Ureter (tissue), 1 donor: Measurements from ENCODE around the gene PRRC2A. TPM values are rescaled to one million over a fixed set of nuclear protein-coding genes. Genes with fewer than 3 reads are reported as not detected.

Source experiments
- DNase-seq: peaks from one replicate; pipeline ENCODE4 v3.0.0-alpha.2; 2020; ENCODE audit warnings: low spot score
- total RNA-seq: library from RNA; stranded (reverse); gene quantifications from one replicate; pipeline ENCODE4 v1.2.4, GENCODE V29; 2023
- donor health status: DM: yes; HTN: yes; CAD: no.

PRRC2A gene
- total RNA-seq, 1 donor from 2014 or later, result 186 TPM

DNA sequence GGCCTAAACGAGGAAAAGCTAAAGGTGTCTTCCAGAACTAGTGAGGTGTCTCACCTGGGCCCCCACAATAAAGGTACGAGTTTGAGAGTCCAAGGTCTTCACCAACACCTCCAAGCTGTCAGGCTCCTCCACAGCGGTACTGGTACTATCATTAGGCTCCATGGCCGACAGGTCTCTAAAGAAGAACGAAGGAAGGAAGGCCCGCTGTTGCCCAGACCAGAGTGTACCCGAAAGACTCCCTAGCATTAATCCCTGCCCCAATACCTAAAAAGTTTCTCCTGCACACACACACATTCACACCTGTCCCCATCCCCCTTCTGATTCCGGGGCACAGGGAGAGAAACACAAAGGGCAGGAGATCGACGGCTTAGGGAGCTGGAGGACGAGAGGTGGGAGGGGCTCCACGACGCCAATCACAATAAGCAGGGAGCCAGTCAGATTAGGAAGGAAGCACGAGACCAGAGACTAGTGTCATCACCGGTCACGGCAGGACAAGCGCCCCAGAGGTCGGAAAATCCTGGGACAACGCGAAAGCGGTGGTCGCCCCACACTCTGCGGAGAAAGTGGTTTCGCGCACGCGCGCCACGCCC is 31.2 kb downstream of the PRRC2A start:
- DNase-seq, result peak; percentile 81

DNA sequence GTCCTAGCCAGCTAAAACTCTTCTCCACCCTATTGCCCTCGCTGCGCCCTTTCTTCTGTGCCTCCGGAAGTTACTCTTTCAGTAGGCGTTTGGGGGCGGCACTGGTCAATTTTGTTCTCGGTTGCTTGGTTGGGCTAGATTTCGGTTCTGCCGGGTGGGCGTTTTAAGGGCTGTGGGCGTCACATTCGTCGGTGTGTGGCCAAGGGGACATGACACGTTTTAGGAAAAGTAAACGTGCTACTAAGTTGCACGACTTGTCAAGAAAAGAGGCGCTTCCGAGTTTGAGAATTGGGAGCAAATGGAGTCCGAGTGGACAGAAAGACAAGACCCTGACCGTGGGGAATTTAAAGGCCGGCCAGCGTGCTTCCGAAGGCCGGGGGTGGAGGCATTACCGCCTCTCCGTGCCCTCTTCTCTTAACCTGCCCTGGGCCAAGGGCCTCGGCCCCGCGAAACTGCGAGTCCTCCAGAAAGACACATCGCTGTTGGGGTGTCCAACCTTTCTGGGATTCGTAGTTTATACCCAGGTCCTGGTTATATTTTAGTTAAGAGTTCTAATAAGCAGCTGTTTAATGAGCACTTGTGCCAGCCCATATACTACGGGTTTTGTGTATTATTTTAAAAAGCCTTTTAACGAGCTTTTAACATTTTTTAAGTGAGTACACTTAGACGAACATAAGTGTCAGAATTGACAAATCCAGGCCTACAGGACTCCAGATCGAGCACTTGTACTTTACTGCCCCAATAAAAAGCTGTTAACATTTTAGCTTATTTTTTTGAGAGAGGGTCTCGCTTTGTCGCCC is 32.6 kb downstream of the PRRC2A start:
- peak; percentile 90 for DNase-seq

DNA sequence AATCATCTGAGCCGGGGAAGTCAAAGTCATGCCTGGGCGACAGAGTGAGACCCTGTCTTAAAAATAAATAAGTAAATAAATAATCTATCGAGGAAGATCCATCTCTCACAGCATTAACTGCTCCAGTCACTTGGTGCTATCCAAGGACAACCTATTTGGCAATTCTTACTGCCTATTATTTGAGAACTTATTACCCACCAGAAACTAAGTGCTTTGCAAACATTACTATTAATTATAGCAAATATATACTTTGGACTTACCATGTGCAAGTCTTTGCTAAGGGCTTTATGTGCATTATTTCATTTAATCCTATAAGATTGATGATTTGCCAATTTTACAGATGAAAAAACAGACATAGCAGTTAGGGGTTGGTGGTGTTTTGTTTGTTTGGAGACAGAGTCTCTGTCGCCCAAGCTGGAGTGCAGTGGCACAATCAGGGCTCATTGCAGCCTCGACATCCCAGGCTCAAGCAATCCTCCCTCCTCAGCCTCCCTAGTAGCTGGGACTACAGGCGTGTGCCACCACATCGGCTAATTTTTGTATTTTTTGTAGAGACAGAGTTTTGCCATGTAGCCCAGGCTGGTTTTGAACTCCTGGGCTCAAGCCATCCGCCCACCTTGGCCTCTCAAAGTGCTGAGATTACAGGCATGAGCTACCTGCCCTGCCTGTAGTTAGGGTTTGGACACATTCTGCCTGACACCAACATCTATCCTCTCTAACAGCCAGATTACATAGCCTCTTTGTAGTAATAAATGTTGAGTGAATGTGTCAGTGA is 34.2 kb downstream of the PRRC2A start:
- no peak for DNase-seq

DNA sequence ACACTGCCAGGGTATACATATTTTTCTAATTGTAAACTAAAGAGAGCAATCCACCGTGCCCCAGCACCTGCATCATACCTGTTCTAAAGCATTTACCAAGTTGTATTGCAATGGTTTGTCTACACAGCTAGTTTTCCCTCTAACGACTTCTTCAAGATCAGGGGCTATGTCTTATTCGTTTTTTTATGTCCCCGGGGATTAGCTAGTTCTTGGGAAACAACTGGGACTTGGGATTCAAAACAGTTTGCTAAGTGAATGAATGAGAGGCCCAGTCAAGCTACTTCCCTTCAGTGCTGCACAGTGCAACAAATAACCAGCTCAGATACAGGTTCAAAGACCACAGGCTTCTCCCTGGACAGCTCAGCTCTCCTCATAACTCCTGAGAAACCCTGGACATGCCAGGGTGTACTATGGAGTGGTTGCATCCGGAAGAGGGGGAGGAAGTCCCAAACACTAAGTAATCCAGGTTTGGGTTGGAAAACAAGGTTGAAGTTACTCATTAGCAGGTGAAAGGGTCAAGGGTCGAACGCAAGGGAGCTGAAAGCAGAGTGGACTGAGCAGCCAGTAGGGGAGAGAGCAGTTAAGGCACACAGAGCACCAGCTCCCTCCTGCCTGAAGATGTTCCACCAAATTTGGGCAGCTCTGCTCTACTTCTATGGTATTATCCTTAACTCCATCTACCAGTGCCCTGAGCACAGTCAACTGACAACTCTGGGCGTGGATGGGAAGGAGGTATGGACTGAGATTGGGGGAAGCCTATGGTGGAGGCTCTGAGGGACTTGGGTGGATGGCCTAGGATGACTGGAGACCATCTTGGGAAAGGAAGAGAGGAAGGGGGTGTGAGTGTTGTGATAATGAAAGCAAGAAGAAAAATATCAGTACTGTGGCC is 35.1 kb downstream of the PRRC2A start, which contains the start of gene APOM:
TSS of gene APOM (plus strand) at position 546 of the 889 bp plus-strand sequence. CDS start at position 619, 73 bp downstream.
- DNase-seq, result no peak

DNA sequence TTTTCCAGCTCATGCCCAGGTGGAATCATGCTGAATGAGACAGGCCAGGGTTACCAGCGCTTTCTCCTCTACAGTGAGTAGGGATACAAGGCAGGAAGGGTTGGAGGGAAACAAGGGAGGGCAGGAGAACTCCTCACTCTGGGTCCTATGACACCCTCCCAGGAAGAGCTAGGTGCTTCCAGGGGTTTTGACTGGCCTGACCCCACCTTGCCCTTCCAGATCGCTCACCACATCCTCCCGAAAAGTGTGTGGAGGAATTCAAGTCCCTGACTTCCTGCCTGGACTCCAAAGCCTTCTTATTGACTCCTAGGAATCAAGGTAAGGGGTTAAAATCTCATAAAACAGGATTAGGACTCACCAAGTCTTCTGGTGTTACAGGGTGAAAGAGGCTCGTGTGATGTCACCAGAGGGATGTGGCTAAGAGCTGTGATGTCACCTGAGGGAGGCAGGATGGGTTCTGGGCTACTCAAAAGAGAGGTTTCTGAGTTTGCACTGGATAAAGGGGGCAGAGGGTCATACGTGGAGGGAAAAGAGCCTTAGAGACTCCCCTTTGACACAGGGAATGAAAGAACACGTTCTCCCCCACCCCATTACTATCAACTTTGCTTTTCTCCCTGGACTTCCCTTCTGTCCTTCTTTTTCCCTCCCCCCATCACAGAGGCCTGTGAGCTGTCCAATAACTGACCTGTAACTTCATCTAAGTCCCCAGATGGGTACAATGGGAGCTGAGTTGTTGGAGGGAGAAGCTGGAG is 37.1 kb downstream of the PRRC2A start:
- no peak for DNase-seq

DNA sequence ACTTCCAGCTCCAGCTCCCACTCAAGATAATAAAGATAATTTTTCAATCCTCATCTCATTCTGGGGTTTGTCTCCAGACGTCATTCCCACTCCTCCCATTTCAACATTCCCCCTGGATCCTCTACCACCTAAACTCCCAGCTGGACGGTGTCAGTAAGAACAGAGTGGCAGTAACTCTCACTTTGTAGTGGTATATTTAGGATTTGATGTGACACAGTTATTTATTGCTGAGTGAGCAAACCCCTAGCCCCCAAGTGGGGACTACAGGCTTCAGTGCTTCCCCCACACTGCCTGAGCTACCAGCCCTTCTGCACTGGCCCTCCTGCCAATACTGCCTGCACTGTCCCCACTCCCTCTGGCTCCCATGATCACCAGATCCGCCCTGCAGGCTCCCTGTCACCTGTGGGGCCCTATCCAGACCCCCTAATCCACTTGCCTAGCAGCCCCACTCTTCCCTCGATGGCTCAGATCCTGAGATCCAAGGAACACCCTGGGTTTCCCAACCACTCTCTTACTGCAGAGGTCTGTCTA is 37.7 kb downstream of the PRRC2A start:
- no peak for DNase-seq

DNA sequence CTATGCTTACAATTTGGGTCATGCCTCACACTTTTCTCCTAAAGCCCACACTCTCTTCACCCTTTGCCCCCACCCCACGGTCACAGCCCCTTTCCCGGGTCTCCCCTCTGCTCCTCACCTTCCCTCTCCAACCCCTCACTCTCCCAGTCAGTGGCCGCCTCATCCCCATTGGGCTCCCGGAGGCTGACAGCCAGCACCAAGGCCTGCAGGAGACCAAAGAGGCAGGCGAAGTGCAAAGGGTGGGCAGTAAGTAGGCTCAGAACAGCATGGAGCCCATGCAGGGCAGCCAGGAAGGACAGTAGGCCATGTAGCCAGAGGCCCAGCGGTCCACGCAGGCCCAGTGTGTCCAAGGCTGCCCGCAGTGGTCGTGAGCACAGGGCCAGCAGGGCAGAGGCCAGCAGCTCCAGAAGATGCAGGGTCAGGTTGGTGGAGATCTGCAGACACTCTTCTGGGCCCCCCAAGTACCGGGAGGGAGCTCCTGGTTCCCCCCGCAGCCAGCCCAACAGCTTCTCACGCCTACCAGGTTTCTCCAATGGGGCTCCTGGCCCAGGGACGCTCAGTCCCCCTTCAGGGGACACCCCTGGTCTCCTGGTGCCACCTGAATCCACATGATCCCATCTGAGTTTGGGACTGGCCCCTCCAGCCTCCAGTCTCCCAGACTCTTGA is 38.6 kb downstream of the PRRC2A start:
- DNase-seq, result no peak

DNA sequence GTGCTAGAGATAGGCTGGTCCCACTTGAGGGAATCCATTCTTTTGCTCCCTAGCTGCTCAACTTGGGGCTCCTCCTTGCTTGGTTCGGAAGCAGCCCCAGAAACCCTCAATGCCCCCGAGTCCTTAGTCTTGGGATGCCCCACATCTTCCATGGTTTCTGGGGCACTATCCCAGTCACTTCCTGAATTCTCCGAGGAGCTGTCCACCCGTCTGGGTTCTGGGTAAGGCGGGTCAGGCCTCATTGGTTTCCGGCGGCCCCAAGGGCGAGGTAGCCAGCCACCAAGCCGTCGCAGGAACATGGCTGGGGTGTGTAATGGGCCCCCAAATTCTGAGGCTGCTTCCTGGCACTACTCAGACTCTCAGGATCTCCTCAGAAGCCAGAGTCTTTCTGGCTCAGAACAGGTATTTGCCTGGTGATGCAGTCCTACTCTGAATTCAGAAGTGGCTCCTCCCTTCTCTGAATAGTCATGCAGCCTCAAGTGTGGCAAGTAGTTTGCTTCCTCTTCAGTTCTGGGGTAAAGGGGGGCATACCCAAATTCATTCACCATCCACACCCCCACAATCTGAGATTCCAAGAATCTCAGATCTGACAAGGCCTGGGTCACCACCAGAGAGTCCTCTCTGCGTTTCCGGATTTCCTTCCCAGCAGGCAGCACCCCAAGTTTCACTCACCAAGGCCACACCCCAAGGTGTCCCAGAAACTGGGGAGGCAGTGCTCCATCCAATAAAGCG is 39.3 kb downstream of the PRRC2A start:
- DNase-seq, result no peak

DNA sequence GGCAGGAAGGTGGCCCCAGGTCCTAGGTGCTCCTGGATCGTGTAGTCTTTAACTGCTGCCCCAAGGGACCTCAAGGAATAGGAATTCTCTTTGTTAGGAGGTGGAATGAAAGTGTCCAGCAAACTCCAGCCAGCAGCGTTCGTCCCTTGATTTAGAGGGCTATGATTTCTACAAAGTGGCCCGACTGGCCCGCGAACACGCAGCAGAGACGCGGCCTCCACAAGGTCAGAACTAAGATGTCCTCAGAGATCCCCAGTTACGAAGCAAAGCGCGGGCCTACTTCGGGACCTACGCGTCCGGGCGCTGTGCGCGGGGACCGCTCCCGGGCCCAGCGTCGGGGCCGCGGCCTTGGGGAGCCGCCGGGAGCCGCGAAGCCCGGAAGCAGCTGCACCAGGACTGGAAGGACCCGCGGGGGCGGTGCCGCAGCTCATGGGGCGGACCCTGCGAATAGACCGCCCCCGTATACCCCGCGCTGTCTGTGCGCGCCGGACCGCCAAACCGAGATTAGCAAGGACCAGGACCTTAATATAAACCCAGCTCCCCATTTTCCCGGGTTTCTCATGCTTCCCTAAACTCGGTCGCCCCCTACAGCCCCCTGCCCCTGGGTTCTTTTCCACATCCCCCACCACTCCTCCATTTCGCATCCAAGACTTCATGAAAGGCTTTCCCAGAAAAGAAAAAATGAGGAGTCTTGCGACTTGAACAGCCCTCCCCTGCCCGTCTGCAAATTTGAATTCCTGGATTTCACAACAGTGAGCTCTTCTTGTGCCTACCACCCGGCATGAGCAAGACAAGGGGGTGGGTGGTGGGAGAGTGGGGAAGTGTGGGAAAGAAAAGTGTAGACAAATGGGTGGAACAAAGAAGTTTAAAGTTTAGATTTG is 40.1 kb downstream of the PRRC2A start, which contains the start of gene C6orf47:
TSS of gene C6orf47 (minus strand) at position 398 of the 881 bp plus-strand sequence. CDS start 831 bp downstream, outside the sequence.
- peak; percentile 87 for DNase-seq

DNA sequence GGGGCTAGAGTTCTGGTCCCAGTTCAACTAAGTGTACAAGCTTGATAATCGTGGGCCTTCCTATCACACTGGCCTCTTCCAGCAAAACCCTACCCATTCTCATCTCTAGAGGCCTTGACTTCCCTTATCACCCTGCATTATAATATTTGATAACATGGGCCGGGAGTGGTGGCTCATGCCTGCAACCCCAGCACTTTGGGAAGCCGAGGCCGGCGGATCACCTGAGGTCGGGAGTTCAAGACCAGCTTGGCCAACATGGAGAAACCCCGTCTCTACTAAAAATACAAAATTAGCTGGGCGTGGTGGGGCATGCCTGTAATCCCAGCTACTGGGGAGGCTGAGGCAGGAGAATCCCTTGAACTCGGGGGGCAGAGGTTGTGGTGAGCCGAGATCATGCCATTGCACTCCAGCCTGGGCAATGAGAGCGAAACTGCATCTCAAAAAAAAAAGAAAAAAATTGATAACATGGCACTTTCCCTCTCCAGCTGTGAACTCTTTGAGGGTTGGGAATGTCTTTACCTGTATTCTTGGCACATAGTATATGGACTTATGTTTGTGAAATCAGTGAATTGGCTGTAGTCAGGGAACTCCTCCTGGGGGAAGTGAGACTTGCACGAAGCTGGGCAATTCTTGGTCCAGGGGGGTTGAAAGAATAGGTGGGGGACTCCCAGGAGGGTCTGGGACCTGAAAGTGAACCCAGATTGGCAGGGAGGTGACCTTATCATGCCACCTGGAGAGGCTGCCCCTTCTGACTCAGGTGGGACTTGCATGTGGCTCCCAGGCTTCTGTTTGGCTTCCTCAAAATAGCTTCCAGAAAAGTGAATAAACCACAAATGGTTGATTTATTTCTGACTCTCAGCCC is 41.0 kb downstream of the PRRC2A start:
- no peak for DNase-seq

DNA sequence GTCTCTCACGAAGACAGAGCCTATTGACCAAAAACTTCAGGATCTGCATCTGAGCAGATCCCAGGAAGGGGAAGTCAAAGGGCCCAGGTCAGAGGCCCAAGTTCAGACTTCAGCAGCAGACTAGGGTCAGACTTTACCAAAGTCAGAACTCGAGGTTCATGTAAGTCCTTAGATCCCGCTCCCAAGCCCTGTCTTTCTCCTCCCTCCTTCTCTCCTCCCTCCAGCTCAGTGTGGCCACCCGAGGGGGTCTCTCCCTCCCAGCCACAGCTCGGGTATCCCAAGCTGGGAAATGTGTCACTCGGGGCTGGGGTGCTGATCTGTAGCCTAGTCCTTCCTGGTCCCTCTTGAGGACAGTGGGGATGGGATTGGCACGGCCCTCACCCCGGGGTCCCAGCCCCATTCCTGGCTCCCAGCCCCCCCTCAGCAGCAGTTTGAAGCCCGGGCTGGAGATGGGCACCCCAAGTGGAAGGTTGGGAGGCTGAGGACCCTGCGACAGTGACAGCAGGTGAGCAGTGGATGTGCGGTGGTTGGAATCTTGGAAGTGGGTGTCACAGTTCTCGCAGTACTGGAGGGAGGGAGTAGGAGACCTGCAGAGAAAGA is 41.7 kb downstream of the PRRC2A start:
- no peak for DNase-seq

DNA sequence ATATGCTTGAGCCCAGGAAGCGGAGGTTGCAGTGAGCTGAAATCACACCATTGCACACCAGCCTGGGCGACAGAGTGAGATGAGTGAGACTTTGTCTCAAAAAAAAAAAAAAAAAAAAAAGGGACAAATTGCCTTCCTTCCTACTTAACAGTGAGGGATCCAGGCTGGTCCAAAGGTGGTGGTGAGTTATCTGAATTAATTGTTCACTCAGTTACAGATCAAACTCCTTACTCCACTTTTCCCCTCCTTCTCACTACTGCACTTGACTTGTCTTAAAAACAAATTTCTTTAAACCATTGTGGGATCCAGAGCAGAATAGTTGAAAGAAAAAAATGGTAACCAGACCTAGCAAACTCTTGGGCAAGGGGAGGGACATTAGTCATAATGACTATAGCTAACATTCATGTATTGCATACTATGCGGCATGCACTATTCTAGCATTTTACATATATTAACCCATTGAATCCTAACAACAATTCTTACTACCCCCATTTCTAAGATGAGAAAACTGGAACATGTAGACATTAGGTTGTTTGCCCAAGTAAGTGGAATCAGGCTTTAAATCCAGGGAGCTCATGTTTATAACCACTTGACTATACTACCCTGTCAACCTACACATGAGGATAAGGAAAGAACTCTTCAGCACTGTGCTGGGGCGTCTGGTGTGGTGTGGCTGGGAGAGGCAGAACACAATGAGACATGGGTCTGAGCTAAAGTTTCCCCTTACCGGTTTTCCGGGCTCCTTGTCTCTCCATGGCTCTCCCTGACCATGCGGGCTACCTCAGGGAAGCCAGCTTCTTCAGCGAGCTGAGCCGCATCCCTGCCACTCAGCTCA is 42.8 kb downstream of the PRRC2A start:
- DNase-seq, result no peak

DNA sequence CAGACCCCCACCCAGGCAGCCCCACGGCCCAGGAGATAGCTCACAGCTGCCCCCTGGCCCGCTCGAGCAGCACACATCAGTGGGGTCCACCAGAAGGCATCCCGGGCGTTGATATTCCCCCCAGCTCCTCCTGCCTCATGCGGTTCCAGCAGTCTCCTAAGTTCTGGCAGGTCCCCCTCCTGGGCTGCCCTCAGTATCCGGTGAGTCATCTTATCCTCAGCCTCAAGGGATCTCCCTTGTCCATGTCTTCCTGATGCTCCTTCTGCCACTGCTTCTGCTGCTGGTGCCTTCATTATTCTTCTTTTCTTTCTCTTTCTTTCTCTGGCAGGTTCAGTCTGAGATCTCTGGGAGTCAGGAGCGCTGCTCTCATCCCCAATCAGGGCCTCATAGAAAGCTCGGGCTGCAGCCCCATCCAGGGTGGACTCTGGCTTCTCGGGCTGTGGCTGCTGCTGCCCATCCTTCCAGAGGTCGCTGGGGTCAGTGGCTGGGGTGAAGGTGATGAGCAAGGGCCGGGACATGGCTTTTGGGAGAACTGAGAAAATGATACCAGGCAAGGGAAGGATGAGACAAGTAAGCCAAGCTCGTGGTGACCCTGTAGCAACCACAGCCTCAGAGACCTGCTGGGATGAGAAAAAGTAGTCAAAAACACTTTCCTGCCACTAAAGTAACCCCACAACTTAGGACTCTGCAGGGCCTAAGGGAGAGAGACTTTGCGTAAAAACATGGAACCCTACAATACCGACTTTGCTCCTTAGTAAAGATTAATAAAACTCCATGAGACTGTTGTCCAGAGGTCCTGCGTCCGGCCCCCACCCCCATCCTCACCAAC is 43.7 kb downstream of the PRRC2A start:
- no peak for DNase-seq

DNA sequence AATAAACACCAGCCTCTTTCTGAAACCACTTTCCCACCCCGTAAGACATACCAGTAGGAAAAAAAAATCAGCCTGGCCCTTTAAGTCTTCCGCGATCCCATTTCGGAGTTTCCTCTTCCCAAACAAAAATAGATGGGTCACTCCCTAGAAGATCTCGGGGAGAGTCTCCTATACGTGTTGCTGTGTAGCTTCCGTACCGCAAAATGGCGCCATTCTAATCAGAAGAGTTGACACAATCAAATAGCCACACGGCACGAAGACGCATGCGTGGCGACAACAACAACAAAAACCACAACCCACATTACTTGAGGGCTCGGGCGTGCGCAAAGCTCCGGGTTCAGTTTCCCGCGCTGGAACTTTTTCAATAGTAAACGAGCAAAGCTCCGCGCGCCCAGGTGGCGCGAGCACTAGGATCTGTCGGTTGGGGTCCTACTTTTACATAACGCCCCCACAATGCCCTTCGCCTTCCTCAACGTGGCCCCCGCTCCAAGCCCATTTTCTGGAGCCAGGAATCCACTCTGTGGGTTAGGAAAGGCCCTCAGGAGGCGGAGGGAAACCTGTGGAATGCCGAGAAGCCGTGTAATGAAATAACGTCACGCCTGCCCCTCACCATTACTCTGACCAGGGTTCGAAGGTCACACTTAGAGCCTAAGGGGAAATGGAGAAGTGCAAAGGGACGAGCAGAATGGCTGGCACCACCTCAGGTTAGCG is 44.4 kb downstream of the PRRC2A start, which contains the start of gene GPANK1:
TSS of gene GPANK1 (minus strand) at position 208 of the 711 bp plus-strand sequence. CDS start 519 bp downstream, outside the sequence.
- peak; percentile 92 for DNase-seq
